ENCODE measurements around the gene C16orf87.

The C16orf87 gene

GRCh38 chr16:46844771-46845170 lies 13.8 kb upstream of the C16orf87 start:
- ChIA-PET POLR2A (no interaction called here), CTCF (interaction anchor here (0.7 to 4.2 kb wide), 3 partner anchors 9 to 19 kb away, joined by 3 to 23 read pairs (median 3); no protein-coding TSS in a partner anchor)
- DNase-seq (ENCODE audit: extremely low spot score), result no peak
- no peak for TF ChIP-seq CTCF (IDR thresholded peaks at IDR 0.05; ENCODE audit: control extremely low read depth, extremely low read depth, low read depth, missing control alignments)

- POLR2A ChIA-PET, result no interaction called here
- no peak for TF ChIP-seq CTCF (IDR thresholded peaks at IDR 0.05; ENCODE audit: control extremely low read depth, extremely low read depth, low read depth, missing control alignments)
- no peak for DNase-seq (ENCODE audit: extremely low spot score)
- CTCF ChIA-PET, result interaction anchor here (4.2 kb wide), 1 partner anchor 10 kb away, joined by 23 read pairs; no protein-coding TSS in a partner anchor
Observed at GRCh38 chr16:46843898-46844642, 13.1 kb upstream of the C16orf87 start.

GRCh38 chr16:46842192-46842895 lies 11.4 kb upstream of the C16orf87 start:
- TF ChIP-seq CTCF (IDR thresholded peaks at IDR 0.05; ENCODE audit: control extremely low read depth, extremely low read depth, low read depth, missing control alignments), result no peak
- CTCF ChIA-PET, result interaction anchor here (4.2 kb wide), 1 partner anchor 12 kb away, joined by 23 read pairs; no protein-coding TSS in a partner anchor
- POLR2A ChIA-PET, result no interaction called here
- DNase-seq (ENCODE audit: extremely low spot score), result no peak

GRCh38 chr16:46839986-46840443 lies 9.0 kb upstream of the C16orf87 start:
- DNase-seq (ENCODE audit: extremely low spot score), result no peak
- TF ChIP-seq CTCF (IDR thresholded peaks at IDR 0.05; ENCODE audit: control extremely low read depth, extremely low read depth, low read depth, missing control alignments), result no peak
- CTCF ChIA-PET, result interaction anchor here (1.2 to 3.6 kb wide), 2 partner anchors 14 to 20 kb away, joined by 3 to 15 read pairs; no protein-coding TSS in a partner anchor
- POLR2A ChIA-PET, result no interaction called here

- ChIA-PET POLR2A (no interaction called here), CTCF (interaction anchor here (3.6 kb wide), 1 partner anchor 17 kb away, joined by 15 read pairs; no protein-coding TSS in a partner anchor)
- TF ChIP-seq CTCF (IDR thresholded peaks at IDR 0.05; ENCODE audit: control extremely low read depth, extremely low read depth, low read depth, missing control alignments), result no peak
Observed at GRCh38 chr16:46836534-46837530, 5.9 kb upstream of the C16orf87 start.

GRCh38 chr16:46833460-46833800 lies 2.5 kb upstream of the C16orf87 start:
- POLR2A ChIA-PET, result no interaction called here
- CTCF ChIA-PET, result interaction anchor here (1.2 to 1.9 kb wide), 3 partner anchors 21 to 160 kb away, joined by 3 to 5 read pairs (median 4); no protein-coding TSS in a partner anchor
- TF ChIP-seq CTCF (IDR thresholded peaks at IDR 0.05; ENCODE audit: control extremely low read depth, extremely low read depth, low read depth, missing control alignments), result no peak
- DNase-seq (ENCODE audit: extremely low spot score), result no peak

More at GRCh38 chr16:46836534-46837530, 5.9 kb upstream of the C16orf87 start:
- DNase-seq (ENCODE audit: extremely low spot score), result no peak
